Right renal cortex interstitium (tissue), 3 donors: ENCODE results near the gene STPG1. TPM values are rescaled to one million over a fixed set of nuclear protein-coding genes. Genes with fewer than 3 reads are reported as not detected.

Experiments
- DNase-seq, 3 donors: peaks; one replicate each; pipeline ENCODE4 v3.0.0-alpha.2; 2013; ENCODE audit warnings: low read depth in 3 of 3, low spot score in 2 of 3
- polyA plus RNA-seq, 3 donors: library from polyadenylated mRNA; unstranded; fragments of 120-200 nt; gene quantifications; one replicate each; pipeline ENCODE4 v1.2.1, GENCODE V29; 2013; ENCODE audit not compliant: insufficient read length in 3 of 3

Gene STPG1
- polyA plus RNA-seq, 3 donors: 11.3 to 13.4 (median 12.4) TPM

- no peak for DNase-seq
Measured at GRCh38 chr1:24427545-24427862, 13.9 kb upstream of the STPG1 start.

DNA sequence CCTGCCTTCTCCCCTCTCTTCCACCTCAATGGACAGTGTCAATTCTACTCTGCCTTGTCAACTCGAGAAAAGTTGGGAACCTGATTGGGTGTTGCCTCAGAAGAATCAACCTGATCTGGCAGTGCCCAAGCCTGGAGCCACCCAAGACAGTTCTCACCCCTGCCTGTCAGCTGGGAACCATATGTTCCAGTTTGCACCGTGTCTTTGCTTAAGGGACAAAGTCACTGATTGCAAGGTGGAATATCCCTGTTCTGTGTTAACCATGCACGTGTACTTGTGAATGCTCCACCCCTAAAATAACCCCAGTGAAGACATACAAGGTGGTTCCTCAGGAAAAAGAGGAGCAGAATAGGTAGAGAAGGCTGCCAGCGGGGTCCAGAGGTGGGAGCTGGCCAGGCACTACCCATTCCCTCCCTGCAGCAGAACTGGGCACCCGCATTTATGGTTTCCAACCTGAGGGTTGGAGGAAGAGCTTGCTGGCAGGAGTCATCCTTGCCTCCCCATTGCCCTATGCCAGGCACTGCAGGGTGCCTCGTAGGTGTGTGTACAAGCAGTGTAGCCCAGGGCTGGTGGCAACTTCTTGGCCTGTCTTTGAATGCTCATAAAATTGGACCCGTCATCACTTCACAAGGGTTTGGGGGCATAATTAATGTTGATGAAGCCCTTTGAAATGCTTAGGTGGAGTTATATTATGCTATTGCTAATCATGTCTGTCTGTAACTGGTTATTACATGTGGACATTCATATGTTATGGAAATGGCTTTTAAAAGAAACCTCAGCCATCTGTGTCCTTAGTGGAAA, 13.4 kb upstream of the STPG1 start:
- DNase-seq: no peak

DNA sequence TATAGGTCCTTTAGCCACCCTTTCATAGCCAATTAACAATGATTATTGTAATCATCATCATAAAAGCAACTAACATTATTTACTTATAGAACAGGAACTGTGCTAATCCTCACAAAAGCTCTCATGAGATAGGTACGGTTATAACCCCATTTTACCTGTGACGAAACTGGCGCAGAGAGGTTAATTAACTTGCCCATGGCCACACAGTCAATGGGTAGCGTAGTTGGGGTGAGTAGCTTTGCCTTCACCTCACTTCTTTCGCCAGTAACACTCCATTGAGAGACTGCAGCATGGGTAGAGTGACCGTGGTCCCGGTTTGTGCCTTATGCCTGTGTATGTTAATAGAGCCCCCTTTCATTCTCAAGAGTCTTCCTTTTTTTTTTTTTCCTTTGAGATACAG, 12.3 kb upstream of the STPG1 start:
- no peak for DNase-seq

- no peak for DNase-seq
Measured at GRCh38 chr1:24425441-24425840, 11.9 kb upstream of the STPG1 start.

DNA sequence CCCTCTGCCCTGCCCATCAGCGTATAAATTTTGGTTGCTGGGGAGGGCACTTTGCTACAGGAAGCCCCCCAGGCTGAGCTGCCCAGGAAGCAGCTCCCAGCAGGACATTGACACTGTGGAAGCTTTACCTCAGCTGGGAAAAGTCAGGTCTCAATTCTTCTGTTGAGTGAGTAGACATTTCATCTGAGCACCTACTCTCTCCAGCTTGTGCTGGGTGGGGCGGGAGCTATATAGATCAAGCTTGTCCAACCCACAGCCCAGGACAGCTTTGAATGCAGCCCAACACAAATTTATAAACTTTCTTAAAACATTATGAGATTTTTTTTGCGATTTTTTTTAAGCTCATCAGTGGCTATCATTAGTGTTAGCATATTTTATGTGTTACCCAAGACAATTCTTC, 11.4 kb upstream of the STPG1 start:
- DNase-seq: no peak

DNA sequence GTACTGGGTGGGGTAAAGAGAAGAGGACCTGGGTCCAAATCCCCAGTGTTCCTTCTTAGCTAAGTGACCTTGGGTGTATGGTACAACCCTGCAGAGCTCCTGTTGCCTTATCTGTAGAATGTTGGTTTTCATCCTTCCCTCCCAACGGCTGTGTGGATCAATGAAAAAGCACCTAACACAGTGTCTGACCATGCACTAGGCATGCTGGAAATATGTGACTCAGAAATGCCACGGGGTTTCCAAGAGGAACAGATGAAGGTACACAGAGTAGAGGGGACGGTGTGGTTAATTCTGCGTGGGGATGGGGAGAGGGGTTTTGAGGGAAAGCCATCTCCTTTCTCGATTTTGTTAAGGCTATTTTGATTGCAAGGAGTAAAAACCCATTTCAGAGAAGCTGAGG, 10.6 kb upstream of the STPG1 start:
- no peak for DNase-seq

DNA sequence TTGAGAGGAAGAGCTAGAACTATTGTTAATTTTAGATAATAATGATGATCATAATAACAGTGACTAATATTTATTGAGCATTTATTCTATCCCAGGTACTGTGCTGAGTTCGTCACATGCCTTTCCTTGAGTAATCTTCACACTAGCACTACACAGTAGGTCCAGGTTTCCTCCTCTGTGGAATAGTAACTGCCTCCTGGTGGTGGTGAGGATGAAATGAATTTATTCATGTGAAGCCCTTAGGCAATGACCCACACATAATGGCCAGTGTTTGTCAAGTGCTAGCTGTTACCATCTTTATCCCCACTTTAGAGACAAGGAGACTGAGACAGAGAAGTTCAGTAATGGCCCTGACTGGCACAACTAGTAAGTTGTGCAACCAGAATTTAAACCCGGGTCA, 7.9 kb upstream of the STPG1 start:
- no peak for DNase-seq

GRCh38 chr1:24420547-24420946, 7.0 kb upstream of the STPG1 start:
- no peak for DNase-seq

- no peak for DNase-seq
Measured at GRCh38 chr1:24418898-24419628, 5.5 kb upstream of the STPG1 start.

GRCh38 chr1:24417681-24418080, 4.1 kb upstream of the STPG1 start:
- DNase-seq: no peak

DNA sequence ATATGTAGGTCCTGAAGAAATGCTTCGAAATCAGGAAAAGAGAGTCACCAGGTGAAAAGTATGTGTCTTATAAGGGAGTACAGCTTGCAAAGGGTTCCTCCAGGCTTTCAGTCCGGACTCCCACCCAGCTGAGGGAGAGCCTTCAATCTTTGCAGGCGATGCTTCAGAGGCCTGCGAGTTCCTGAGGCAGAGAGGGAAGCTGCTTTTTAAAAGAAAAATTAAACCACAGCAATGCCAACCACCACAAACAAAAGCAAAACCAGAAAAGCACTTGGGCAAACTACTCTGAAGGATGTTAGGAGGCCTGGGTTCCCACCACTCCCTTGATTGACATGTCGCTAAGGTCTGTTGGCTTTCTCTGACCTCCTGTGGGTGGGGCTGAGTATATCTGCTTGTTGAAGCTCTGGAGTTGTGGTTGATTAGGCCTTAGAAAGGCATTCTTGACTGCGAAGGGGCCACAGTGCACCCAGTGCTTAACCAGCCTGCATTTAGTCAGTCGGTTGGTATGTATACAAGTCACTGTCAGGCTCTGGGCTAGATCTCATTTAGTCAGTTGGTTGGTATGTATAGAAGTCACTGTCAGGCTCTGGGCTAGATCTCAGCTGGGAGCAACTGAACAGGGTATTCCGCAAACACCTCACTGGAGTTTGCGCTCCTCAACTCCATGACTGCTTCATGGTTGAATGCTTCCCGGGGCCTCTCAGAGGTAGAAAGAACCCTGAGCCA, 3.2 kb upstream of the STPG1 start:
- no peak for DNase-seq

DNA sequence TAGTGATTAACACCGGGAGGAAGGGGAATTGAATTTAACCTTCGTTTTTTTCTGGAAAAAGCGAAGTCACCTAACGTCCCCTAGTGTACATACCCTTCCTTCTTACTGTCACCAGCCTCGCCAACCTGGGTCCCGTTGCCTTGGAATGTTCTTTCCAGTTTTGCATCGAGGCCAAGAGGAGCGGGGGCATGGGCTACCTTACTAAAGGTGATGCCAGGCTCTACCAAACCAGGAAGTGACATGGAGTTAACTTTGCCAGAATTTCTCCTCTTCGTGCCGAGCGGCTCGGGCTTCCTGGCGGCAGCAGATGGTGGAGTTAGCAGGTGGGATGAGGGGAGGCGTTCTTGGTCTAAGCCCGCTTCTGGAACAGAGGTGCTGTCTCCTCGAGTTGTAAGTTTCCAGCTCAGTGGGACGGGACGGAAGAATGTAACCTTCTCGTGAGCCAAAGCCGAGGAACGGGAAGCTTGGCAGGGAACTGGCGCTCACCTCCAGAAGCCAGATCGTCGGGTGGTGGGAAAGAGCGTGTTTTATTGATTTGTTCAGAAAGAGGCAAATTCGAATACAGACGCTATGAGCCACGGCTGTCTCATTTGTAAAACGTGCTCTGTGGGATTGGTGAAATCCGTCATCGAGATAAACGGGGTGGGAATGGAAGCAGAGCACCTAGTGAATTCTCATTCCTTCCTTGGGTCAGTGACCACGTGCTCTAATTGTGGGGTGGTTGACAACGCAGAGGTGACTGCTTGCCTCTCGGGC, 2.5 kb upstream of the STPG1 start:
- DNase-seq: no peak

DNA sequence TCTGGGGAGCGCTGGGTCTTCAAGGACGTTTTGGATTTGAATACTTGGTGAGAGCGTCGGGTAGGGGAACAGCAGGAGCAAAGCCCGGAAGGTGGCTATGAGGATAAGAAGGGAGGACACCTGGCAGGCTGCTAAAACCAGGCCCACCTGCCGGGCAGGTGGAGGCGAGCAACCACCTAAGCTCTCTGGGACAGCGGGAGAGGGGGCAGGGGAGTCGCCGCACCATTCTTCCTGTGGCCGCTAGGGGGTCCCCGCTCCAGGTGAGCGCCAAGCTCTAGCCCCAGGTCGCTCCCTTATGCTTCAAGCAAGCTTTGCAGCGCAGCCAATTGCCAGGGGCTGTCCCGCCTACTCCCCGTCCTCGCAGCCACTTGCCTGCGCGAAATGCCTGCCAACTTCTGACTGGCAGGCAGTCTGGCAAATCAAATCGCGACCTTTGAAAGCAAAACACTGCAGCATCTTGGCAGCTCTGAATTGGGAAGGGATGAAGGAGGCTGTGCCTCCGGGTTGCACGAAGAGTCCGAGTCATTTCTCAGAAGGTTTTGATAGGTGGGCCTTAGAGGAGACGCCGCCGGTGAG, 1.8 kb upstream of the STPG1 start, which contains the start of gene NIPAL3:
TSS of gene NIPAL3 (plus strand) at position 469 of the 576 bp plus-strand sequence. CDS start 3,746 bp downstream, outside the sequence.
- peak; percentile 97 to 99 (median 98) for DNase-seq

- DNase-seq: no peak
Measured at GRCh38 chr1:24414775-24415333, 1.3 kb upstream of the STPG1 start.

- no peak for DNase-seq
Measured at GRCh38 chr1:24412408-24412807, 1.2 kb downstream of the STPG1 start.

GRCh38 chr1:24411963-24412362, 1.6 kb downstream of the STPG1 start:
- DNase-seq: no peak

DNA sequence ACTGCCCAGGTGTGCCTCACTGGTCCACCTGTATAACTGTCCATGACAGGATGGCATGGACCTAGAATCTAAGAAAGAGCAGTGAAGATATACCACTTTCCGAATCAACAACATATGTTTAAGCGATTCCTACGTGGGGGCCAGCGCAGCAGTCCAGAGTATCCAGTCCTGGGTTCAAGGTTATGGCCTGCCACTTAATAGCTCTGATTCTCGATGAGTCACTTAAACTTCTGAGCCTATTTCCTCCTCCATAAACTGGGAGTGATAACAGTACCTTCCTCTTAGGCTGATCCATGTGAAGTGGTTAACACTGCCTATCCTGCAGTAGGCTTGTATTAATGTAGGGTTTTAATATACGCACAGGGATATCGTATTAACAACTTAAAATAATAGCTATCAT, 2.8 kb downstream of the STPG1 start:
- no peak for DNase-seq

- DNase-seq: no peak
Measured at GRCh38 chr1:24409535-24409934, 4.0 kb downstream of the STPG1 start.

DNA sequence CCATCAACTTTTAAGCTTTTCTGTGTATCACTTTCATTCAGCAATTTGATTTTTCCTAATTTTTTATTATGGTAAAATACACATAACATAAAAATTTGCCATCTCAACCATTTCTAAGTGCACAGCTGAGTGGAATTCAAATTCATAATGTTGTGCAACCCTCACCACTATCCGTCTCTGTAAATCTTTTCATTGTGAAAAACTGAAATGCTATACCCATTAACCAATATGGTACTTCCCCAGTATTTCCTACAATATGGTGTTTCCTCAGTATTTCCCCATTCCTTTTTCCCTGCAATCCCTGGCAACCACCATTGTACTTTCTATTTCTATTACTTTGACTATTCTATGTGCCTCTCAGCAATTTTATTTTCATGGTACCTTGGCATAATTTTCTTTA, 6.8 kb downstream of the STPG1 start:
- no peak for DNase-seq

- no peak for DNase-seq
Measured at GRCh38 chr1:24403806-24404205, 9.8 kb downstream of the STPG1 start.
